Astrocyte (in vitro differentiated cells and primary cell): ENCODE results near the gene CRISPLD2.

Experiments used
- CTCF ChIP-seq: IDR thresholded peaks from 2 replicates; pipeline ENCODE4 v1.5.1; 2011; ENCODE audit warnings: low read depth, mild to moderate bottlenecking, inconsistent platforms, low read length, moderate library complexity; ENCODE audit not compliant: insufficient read depth
- EZH2 ChIP-seq: IDR thresholded peaks from 2 replicates; pipeline ENCODE4 v1.6.1; 2012; ENCODE audit warnings: mild to moderate bottlenecking, low read length, inconsistent platforms; ENCODE audit not compliant: insufficient read depth

GRCh38 chr16:84791501-84791900 is 28.3 kb upstream of the CRISPLD2 start:
- TF ChIP-seq CTCF (no peak), EZH2 (no peak)
